Measurements from ENCODE around the gene DEFB129.

DNA sequence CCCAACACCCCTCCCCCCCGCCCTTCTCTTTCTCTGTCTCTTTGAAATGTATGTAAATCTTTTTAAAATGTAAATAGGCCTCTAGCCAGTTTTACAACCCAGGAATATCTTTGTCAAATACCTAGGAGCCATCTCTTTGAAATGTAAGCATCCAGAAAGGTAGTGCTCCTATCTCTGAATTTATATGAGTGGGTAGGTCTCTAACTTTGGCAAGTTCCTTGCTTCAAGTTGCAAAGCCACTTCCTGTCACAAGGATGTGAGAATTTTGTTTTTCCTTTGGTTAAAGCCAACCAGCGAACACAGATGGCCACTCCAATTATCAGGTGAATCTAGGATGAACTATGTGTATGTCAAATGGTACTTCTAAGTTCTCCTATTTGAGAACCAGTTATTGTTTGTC, 24.3 kb downstream of the DEFB129 start:
- TF ChIP-seq SMAD4 (CRISPR knock-in tag; IDR thresholded peaks at IDR 0.05) = no peak
- TF ChIP-seq, protein P1, sequence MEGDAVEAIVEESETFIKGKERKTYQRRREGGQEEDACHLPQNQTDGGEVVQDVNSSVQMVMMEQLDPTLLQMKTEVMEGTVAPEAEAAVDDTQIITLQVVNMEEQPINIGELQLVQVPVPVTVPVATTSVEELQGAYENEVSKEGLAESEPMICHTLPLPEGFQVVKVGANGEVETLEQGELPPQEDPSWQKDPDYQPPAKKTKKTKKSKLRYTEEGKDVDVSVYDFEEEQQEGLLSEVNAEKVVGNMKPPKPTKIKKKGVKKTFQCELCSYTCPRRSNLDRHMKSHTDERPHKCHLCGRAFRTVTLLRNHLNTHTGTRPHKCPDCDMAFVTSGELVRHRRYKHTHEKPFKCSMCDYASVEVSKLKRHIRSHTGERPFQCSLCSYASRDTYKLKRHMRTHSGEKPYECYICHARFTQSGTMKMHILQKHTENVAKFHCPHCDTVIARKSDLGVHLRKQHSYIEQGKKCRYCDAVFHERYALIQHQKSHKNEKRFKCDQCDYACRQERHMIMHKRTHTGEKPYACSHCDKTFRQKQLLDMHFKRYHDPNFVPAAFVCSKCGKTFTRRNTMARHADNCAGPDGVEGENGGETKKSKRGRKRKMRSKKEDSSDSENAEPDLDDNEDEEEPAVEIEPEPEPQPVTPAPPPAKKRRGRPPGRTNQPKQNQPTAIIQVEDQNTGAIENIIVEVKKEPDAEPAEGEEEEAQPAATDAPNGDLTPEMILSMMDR (IDR thresholded peaks at IDR 0.05) = no peak
- no peak for TF ChIP-seq ESRRA (CRISPR knock-in tag; IDR thresholded peaks at IDR 0.05; ENCODE audit: borderline replicate concordance)
- TF ChIP-seq, protein P2, sequence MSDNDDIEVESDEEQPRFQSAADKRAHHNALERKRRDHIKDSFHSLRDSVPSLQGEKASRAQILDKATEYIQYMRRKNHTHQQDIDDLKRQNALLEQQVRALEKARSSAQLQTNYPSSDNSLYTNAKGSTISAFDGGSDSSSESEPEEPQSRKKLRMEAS (CRISPR knock-in tag; IDR thresholded peaks at IDR 0.05) = no peak
- no peak for TF ChIP-seq ZNF423 (CRISPR knock-in tag; IDR thresholded peaks at IDR 0.05)
- TF ChIP-seq, protein P3, sequence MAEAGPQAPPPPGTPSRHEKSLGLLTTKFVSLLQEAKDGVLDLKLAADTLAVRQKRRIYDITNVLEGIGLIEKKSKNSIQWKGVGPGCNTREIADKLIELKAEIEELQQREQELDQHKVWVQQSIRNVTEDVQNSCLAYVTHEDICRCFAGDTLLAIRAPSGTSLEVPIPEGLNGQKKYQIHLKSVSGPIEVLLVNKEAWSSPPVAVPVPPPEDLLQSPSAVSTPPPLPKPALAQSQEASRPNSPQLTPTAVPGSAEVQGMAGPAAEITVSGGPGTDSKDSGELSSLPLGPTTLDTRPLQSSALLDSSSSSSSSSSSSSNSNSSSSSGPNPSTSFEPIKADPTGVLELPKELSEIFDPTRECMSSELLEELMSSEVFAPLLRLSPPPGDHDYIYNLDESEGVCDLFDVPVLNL (CRISPR knock-in tag; IDR thresholded peaks at IDR 0.05; ENCODE audit: borderline replicate concordance, low read depth) = no peak
- TF ChIP-seq ZNF263 (CRISPR knock-in tag; IDR thresholded peaks at IDR 0.05; ENCODE audit: low read depth) = no peak
- TF ChIP-seq, protein P4, sequence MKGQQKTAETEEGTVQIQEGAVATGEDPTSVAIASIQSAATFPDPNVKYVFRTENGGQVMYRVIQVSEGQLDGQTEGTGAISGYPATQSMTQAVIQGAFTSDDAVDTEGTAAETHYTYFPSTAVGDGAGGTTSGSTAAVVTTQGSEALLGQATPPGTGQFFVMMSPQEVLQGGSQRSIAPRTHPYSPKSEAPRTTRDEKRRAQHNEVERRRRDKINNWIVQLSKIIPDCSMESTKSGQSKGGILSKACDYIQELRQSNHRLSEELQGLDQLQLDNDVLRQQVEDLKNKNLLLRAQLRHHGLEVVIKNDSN (CRISPR knock-in tag; IDR thresholded peaks at IDR 0.05) = no peak
- TF ChIP-seq TCF7 (CRISPR knock-in tag; IDR thresholded peaks at IDR 0.05; ENCODE audit: low read depth) = no peak
- no peak for TF ChIP-seq GRHL2 (CRISPR knock-in tag; IDR thresholded peaks at IDR 0.05; ENCODE audit: insufficient replicate concordance, severe bottlenecking)
- TF ChIP-seq OVOL2 (CRISPR knock-in tag; IDR thresholded peaks at IDR 0.05; ENCODE audit: borderline replicate concordance) = no peak

All from WTC11 (cell line).